Type B pancreatic cell (in vitro differentiated cells): ENCODE results near the gene B3GNT2. TPM values are rescaled to one million over a fixed set of nuclear protein-coding genes. Genes with fewer than 3 reads are reported as not detected.
A peak's percentile ranks its signal among the peaks of the same experiment; 100 is the strongest.
"Not testable (repeated sequence)": the region's sequence is repeated elsewhere in the genome, so short reads cannot be mapped to it uniquely, and the experiment has no call there.

Source experiments
- DNase-seq: peaks from one replicate; pipeline ENCODE4 v3.0.0; 2021; ENCODE audit warnings: mixed read lengths; ENCODE audit not compliant: unreplicated experiment; ENCODE audit errors: extremely low spot score
- H3K27ac Mint-ChIP-seq: 2 replicates; pipeline ENCODE4 v1.8.0; 2021; ENCODE audit warnings: mild to moderate bottlenecking, mixed read lengths
- H3K27me3 Mint-ChIP-seq: 2 replicates; pipeline ENCODE4 v1.8.0; 2021; ENCODE audit warnings: mixed read lengths
- H3K36me3 Mint-ChIP-seq: 2 replicates; pipeline ENCODE4 v1.8.0; 2021; ENCODE audit warnings: mixed read lengths
- H3K4me1 Mint-ChIP-seq: one replicate; pipeline ENCODE4 v1.8.0; 2021; ENCODE audit warnings: mixed read lengths; ENCODE audit not compliant: unreplicated experiment
- H3K4me3 Mint-ChIP-seq: 2 replicates; pipeline ENCODE4 v1.8.0; 2021; ENCODE audit warnings: mild to moderate bottlenecking, mixed read lengths
- H3K9me3 Mint-ChIP-seq: 2 replicates; pipeline ENCODE4 v1.8.0; 2021; ENCODE audit warnings: mixed read lengths
- long read RNA-seq: library from polyadenylated mRNA; unstranded; transcript quantifications from one replicate; pipeline ENCODE4 v2.0.0, GENCODE V29; 2020
- total RNA-seq: library from RNA; stranded (reverse); gene quantifications from 2 replicates; pipeline ENCODE4 v1.2.1, GENCODE V29; 2021; ENCODE audit warnings: low replicate concordance
- TF ChIP-seq, protein P1 (sequence below): fragments of 200-600 bp; sonication (generic); conservative IDR thresholded peaks from 2 replicates; pipeline ENCODE4 v1.5.0; 2021; ENCODE audit warnings: antibody characterized with exemption, mild to moderate bottlenecking

B3GNT2 gene, protein sequence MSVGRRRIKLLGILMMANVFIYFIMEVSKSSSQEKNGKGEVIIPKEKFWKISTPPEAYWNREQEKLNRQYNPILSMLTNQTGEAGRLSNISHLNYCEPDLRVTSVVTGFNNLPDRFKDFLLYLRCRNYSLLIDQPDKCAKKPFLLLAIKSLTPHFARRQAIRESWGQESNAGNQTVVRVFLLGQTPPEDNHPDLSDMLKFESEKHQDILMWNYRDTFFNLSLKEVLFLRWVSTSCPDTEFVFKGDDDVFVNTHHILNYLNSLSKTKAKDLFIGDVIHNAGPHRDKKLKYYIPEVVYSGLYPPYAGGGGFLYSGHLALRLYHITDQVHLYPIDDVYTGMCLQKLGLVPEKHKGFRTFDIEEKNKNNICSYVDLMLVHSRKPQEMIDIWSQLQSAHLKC
- 23.5 and 56.0 TPM in 2 replicates for total RNA-seq
- long read RNA-seq, transcript B3GNT2-201 (2 exons, 2,763 nt), result major isoform, 11 of 39 reads
- long read RNA-seq, partial matches to known transcripts, result 26 of 39 reads
- long read RNA-seq, other reads (novel, unspliced or antisense), result 2 of 39 reads

DNA sequence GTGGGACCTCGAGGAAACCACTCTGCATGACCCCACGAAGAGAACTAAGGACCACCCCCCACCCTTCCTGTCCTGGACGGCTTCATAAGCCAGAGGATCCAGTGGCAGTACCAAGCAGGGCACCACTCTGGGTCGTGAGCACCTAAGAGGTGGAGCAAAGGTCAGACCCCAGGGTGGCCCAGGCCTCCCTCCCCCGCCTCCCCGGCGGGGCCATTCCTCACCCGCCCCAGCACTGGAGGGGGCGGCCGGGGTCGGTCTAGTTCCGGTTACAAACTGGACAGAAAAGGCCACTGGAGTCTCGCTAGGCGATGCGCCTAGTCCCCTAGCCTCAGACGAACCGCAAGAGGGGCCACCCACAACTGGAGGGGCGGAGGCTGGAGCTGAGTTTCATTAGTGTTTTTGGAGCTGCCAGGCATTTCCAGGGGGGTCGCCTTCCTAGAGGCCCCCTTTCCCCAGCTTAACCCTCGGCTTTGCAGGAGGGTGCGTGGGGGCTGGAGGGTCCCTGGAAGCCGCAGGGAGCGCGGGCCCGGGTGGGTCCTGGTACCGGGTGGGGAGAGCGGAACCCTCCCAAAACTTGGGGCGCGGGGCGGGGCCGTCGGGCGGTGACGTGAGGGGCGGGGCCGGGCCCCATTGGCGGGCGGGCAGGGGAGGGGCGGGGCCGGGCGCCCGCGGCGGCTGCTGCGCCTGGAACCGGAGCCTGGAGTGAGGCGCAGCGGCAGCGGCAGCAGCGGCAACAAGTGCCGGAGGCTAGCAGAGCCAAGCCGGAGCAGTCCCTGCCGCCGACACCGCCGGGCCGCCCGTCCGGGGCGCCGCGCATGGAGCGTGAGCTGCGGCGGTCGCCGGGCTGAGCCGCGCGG, at the start of gene B3GNT2:
B3GNT2 (plus strand) TSS at position 695 of the 857 bp plus-strand sequence. CDS start 26,106 bp downstream, outside the sequence.
- Mint-ChIP-seq H3K9me3 (no peaks in the 10 kb centered on the region), H3K36me3 (peaks cover 4% of the 10 kb centered on the region), H3K4me3 (peak within 1 kb of the TSS; percentile 85), H3K27ac (peak within 1 kb of the TSS; percentile 79), H3K27me3 (no peaks in the 10 kb centered on the region), H3K4me1 (peaks cover 27% of the 10 kb centered on the region)
- peak; percentile 82 for DNase-seq
- TF ChIP-seq, protein P1, sequence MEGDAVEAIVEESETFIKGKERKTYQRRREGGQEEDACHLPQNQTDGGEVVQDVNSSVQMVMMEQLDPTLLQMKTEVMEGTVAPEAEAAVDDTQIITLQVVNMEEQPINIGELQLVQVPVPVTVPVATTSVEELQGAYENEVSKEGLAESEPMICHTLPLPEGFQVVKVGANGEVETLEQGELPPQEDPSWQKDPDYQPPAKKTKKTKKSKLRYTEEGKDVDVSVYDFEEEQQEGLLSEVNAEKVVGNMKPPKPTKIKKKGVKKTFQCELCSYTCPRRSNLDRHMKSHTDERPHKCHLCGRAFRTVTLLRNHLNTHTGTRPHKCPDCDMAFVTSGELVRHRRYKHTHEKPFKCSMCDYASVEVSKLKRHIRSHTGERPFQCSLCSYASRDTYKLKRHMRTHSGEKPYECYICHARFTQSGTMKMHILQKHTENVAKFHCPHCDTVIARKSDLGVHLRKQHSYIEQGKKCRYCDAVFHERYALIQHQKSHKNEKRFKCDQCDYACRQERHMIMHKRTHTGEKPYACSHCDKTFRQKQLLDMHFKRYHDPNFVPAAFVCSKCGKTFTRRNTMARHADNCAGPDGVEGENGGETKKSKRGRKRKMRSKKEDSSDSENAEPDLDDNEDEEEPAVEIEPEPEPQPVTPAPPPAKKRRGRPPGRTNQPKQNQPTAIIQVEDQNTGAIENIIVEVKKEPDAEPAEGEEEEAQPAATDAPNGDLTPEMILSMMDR, result no peak

DNA sequence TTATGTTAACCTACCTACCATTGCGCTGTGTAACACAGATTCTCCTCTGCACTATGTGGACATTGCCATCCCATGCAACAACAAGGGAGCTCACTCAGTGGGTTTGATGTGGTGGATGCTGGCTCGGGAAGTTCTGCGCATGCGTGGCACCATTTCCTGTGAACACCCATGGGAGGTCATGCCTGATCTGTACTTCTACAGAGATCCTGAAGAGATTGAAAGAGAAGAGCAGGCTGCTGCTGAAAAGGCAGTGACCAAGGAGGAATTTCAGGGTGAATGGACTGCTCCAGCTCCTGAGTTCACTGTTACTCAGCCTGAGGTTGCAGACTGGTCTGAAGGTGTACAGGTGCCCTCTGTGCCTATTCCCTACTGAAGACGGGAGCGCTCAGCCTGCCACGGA, 49.1 kb upstream of the B3GNT2 start:
- not testable (repeated sequence) for DNase-seq, H3K36me3 Mint-ChIP-seq, H3K27ac Mint-ChIP-seq, H3K27me3 Mint-ChIP-seq, H3K9me3 Mint-ChIP-seq, H3K4me3 Mint-ChIP-seq
- peaks cover 11% of the 10 kb centered on the region for H3K4me1 Mint-ChIP-seq

DNA sequence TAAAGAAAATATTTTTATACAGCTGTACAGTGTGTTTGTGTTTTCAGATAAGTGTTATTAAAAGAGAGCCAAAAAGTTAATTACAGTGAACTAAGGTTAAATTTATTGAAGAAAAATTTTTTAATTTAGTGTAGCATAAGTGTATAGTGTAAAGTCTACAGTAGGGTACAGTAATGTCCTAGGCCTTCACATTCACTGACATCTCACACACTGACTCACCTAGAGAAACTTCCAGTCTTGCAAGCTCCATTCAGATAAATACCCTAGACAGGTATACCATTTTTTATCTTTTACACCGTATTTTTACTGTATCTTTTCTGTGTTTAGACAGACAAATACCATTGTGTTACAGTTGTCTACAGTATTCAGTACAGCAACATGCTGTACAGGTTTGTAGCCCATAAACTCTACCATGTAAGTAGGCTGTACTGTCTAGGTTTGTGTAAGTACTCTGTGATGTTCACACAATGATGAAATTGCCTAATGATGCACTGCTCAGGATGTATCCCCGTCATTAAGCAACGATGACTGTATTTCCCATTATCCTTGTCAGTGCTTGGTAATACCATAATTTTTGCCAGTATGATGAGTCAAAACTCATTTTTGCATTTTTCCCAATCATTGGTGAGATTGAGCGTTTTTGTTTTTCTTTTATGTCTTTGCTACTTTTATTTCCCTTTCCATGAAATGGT, 48.2 kb upstream of the B3GNT2 start:
- no peak for DNase-seq
- Mint-ChIP-seq H3K9me3 (no peaks in the 10 kb centered on the region), H3K4me3 (no peak overlapping the region), H3K27me3 (no peaks in the 10 kb centered on the region), H3K4me1 (peaks cover 11% of the 10 kb centered on the region), H3K36me3 (peaks cover 3% of the 10 kb centered on the region), H3K27ac (no peak overlapping the region)
- TF ChIP-seq, protein P1, result no peak

DNA sequence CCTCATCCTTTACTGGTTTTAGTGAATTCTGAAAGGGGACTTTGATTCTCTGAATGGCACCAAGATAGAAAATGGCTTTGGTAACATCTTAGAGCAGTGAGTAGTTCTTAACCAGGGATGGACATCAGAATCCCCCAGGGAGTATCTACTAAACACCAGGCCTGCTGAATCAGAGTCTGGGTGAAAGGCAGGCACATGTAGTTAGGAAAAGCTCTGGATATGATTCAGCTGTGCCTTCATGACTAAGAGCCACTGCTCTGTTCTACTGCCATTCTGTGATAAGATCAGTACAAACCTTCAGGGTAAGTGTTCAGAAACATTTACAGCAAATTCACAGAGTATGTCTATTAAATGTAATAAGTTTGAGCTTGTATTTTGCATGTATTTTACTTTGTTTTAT, 46.2 kb upstream of the B3GNT2 start:
- Mint-ChIP-seq H3K9me3 (no peaks in the 10 kb centered on the region), H3K27me3 (no peaks in the 10 kb centered on the region), H3K27ac (no peak overlapping the region), H3K4me3 (no peak overlapping the region), H3K4me1 (peaks cover 11% of the 10 kb centered on the region), H3K36me3 (peaks cover 3% of the 10 kb centered on the region)
- TF ChIP-seq, protein P1, result no peak
- DNase-seq, result no peak

DNA sequence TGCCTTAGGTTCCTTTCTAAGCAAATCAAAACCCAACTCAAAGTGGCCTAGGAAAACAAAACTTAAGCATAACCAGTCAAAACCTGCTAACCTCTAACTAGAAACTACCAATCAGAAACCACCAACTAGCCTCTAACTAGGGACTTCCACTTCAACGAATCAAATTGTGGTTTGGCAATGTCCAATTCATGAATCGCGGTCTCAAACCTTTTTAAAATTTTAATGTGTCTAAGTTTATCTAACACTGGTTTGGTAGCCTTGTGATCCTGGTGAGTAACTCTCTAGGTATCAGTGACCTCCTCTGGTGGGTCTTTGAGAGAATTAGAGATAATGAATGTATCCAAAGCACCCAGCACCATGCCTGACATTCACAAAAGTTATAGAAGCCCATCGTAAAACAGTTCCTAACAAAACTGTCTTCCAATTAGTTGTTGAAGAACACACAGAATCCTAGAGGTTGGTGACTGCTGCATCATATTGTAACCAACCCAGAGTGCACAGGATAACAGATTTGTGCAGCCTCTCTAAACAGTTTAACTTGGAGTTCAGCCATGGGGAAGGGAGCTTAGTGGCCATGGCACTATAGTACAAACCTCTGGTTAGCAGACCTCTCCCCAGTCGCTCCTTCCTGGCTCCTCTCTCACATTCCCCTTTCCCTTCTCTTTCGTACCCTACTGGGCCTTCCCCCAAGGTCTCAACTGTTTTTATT, 45.2 kb upstream of the B3GNT2 start:
- Mint-ChIP-seq H3K27me3 (no peaks in the 10 kb centered on the region), H3K4me3 (no peak overlapping the region), H3K36me3 (peaks cover 3% of the 10 kb centered on the region), H3K27ac (no peak overlapping the region), H3K4me1 (peaks cover 11% of the 10 kb centered on the region), H3K9me3 (no peaks in the 10 kb centered on the region)
- no peak for DNase-seq
- TF ChIP-seq, protein P1, result no peak
